NCI-H187 (cell line): ENCODE data around the gene ABHD2.
"Not testable (repeated sequence)": the region's sequence is repeated elsewhere in the genome, so short reads cannot be mapped to it uniquely, and the experiment has no call there.

ENCODE experiments used
- DNase-seq, 2 experiments: peaks; one replicate each; lab custom pipeline; 2025; lab: John Stamatoyannopoulos, UW

The ABHD2 gene

GRCh38 chr15:89227425-89227824, 139.2 kb downstream of the ABHD2 start:
- DNase-seq: no peak

DNA sequence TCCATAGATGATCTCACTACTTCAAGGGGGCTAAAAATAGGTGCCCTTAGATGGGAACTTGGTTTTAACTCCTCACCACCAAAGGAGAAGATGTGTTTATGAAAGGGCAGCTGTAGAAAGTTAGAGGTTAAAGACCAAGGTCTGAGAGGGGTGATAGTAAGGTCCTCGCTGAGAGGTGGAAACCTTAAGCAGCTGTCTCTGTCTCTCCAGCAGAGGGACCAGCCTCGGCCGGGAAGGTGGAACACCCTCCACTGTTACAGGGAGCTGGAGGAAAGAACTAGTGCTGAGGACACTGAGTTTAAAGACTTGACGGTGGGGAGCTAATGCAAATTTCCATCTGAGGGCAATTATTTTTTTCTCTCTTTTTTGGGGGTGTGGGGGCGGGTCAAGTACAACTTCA, 142.0 kb downstream of the ABHD2 start:
- DNase-seq: no peak

GRCh38 chr15:89231832-89232231, 143.6 kb downstream of the ABHD2 start:
- DNase-seq: no peak

DNA sequence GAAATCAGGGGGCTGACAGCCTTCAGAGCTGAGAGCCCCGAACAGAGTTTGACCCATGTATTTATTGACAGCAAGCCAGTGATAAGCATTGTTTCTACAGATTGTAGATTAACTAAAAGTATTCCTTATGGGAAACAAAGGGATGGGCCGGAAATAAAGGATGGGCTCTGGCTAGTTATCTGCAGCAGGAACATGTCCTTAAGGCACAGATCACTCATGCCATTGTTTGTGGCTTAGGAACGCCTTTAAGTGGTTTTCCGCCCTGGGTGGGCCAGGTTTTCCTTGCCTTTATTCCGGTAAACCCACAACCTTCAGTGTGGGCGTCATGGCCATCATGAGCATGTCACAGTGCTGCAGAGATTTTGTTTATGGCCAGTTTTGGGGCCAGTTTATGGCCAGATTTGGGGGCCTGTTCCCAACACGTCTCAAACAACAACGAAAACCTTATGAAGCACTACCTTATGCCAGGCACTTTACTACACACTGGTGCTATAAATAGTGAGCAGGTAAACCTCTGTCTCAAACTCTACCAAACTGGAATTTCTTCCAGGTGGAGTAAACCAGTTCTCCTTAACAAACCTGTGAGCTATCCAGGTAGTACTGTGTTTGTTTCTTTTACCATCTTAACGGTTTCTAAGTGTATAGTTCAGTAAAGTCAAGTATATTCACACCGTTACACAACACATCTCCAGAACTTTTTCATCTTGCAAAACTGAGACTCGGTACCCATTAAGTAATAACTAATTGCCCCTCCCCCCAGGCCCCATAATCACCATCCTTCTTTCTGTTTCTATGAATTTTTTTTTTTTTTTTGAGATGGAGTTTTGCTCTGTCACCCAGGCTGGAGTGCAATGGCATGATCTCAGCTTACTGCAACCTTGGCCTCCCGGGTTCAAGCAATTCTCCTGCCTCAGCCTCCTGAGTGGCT, 151.9 kb downstream of the ABHD2 start:
- not testable (repeated sequence) for DNase-seq

- DNase-seq: no peak
These were observed 154.9 kb downstream of the ABHD2 start for GRCh38 chr15:89243046-89243690.

- peak; percentile 70 to 91 for DNase-seq
These were observed 155.7 kb downstream of the ABHD2 start, which contains the start of gene FANCI for GRCh38 chr15:89243691-89244573. FANCI (plus strand) TSS chr15:89243979; CDS start chr15:89247648, 3,669 bp downstream.

- no peak for DNase-seq
These were observed 156.3 kb downstream of the ABHD2 start for GRCh38 chr15:89244574-89244903.

GRCh38 chr15:89247446-89247845, 159.2 kb downstream of the ABHD2 start:
- no peak for DNase-seq

GRCh38 chr15:89248584-89248983, 160.3 kb downstream of the ABHD2 start:
- DNase-seq: no peak

GRCh38 chr15:89250142-89250541, 161.9 kb downstream of the ABHD2 start:
- not testable (repeated sequence) for DNase-seq
